Adipose tissue (tissue), 3 donors: ENCODE data around the gene SOX18. TPM values are rescaled to one million over a fixed set of nuclear protein-coding genes. Genes with fewer than 3 reads are reported as not detected.

Source experiments
- H3K27ac ChIP-seq: one replicate; pipeline ENCODE4 v1.5.1; 2013; ENCODE audit warnings: low read depth, low read length
- WGBS, 3 donors: extraction: QIAGEN DNeasy Blood & Tissue Kit; methylation state at CpG; one replicate each; pipeline ENCODE4 v1.1.7; 2013; 5-methylcytosine and 5-hydroxymethylcytosine counted together
- polyA plus RNA-seq, 3 donors: library from polyadenylated mRNA; stranded (reverse); fragments of 200-250 nt; gene quantifications; one replicate each; pipeline ENCODE4 v1.2.3, GENCODE V29; 2013
- donor health status: healthy with polysubstance abuse.
- donor health status: Bipolar disorder and iron deficiency.
- donor health status: healthy.

SOX18 gene
- polyA plus RNA-seq, 3 donors, result 8.1 to 53.5 (median 33.4) TPM

- WGBS, 3 donors, result 57 to 66% (median 66%) methylated on average over 11 of the region's 11 CpGs
- no peak overlapping the region for H3K27ac ChIP-seq
Measured at GRCh38 chr20:64045346-64046011, 4.0 kb downstream of the SOX18 start.

GRCh38 chr20:64044484-64045247, 4.8 kb downstream of the SOX18 start:
- 63 to 67% (median 66%) methylated on average over 13 to 14 of the region's 14 CpGs for WGBS, 3 donors
- H3K27ac ChIP-seq, result no peak overlapping the region

GRCh38 chr20:64043768-64044167, 5.7 kb downstream of the SOX18 start:
- 77 to 84% (median 80%) methylated on average over 9 of the region's 9 CpGs for WGBS, 3 donors
- H3K27ac ChIP-seq, result no peak overlapping the region

GRCh38 chr20:64042054-64042781, 7.2 kb downstream of the SOX18 start:
- no peak overlapping the region for H3K27ac ChIP-seq

GRCh38 chr20:64041781-64042053, 7.7 kb downstream of the SOX18 start:
- 7 to 22% (median 10%) methylated on average over 6 to 11 of the region's 11 CpGs for WGBS, 3 donors
- no peak overlapping the region for H3K27ac ChIP-seq

More at GRCh38 chr20:64042054-64042781, 7.2 kb downstream of the SOX18 start:
- whole genome bisulfite sequencing, 3 donors, result 2 to 4% (median 2%) methylated on average over 53 to 55 of the region's 55 CpGs

- no peak overlapping the region for H3K27ac ChIP-seq
Measured at GRCh38 chr20:64041040-64041780, 8.2 kb downstream of the SOX18 start.

GRCh38 chr20:64040231-64041039, 9.0 kb downstream of the SOX18 start:
- 53 to 64% (median 58%) methylated on average over 11 to 12 of the region's 12 CpGs for WGBS, 3 donors
- H3K27ac ChIP-seq, result no peak overlapping the region

More at GRCh38 chr20:64041040-64041780, 8.2 kb downstream of the SOX18 start:
- WGBS, 3 donors, result 32 to 72% (median 45%) methylated on average over 15 of the region's 15 CpGs

- no peak overlapping the region for H3K27ac ChIP-seq
- 13 to 18% (median 14%) methylated on average over 16 to 17 of the region's 17 CpGs for WGBS, 3 donors
Measured at GRCh38 chr20:64039293-64040160, 9.9 kb downstream of the SOX18 start.

GRCh38 chr20:64038565-64039292, 10.7 kb downstream of the SOX18 start:
- H3K27ac ChIP-seq, result no peak overlapping the region
- WGBS, 3 donors, result 0 to 1% (median 0%) methylated on average over 76 to 91 of the region's 91 CpGs

GRCh38 chr20:64038224-64038564, 11.2 kb downstream of the SOX18 start:
- no peak overlapping the region for H3K27ac ChIP-seq
- WGBS, 3 donors, result 0 to 3% (median 1%) methylated on average over 5 to 30 of the region's 30 CpGs

- no peak overlapping the region for H3K27ac ChIP-seq
- WGBS, 3 donors, result 9 to 13% (median 11%) methylated on average over 34 to 36 of the region's 36 CpGs
Measured at GRCh38 chr20:64037498-64038213, 11.8 kb downstream of the SOX18 start.

- 72 to 77% (median 72%) methylated on average over 3 of the region's 3 CpGs for WGBS, 3 donors
- H3K27ac ChIP-seq, result no peak overlapping the region
Measured at GRCh38 chr20:64037199-64037497, 12.3 kb downstream of the SOX18 start.

GRCh38 chr20:64036346-64037198, 12.9 kb downstream of the SOX18 start:
- WGBS, 3 donors, result 62 to 65% (median 65%) methylated on average over 16 to 17 of the region's 17 CpGs
- H3K27ac ChIP-seq, result no peak overlapping the region

- WGBS, 3 donors, result 60 to 83% (median 75%) methylated on average over 10 of the region's 10 CpGs
Measured at GRCh38 chr20:64035933-64036345, 13.5 kb downstream of the SOX18 start, which contains the start of gene C20orf204. Gene C20orf204 (plus strand): TSS chr20:64036182. CDS start chr20:64036324, 142 bp downstream.

More at GRCh38 chr20:64035933-64036345, 13.5 kb downstream of the SOX18 start, which contains the start of gene C20orf204:
- H3K27ac ChIP-seq, result no peak within 1 kb of the TSS
